Astrocyte (in vitro differentiated cells and primary cell): Measurements from ENCODE around the gene CLEC2A.

ENCODE experiments used
- EZH2 ChIP-seq: IDR thresholded peaks from 2 replicates; pipeline ENCODE4 v1.6.1; 2012; ENCODE audit warnings: mild to moderate bottlenecking, low read length, inconsistent platforms; ENCODE audit not compliant: insufficient read depth
- TF ChIP-seq, protein P1 (sequence below): IDR thresholded peaks from 2 replicates; pipeline ENCODE4 v1.5.1; 2011; ENCODE audit warnings: low read depth, mild to moderate bottlenecking, inconsistent platforms, low read length, moderate library complexity; ENCODE audit not compliant: insufficient read depth

DNA sequence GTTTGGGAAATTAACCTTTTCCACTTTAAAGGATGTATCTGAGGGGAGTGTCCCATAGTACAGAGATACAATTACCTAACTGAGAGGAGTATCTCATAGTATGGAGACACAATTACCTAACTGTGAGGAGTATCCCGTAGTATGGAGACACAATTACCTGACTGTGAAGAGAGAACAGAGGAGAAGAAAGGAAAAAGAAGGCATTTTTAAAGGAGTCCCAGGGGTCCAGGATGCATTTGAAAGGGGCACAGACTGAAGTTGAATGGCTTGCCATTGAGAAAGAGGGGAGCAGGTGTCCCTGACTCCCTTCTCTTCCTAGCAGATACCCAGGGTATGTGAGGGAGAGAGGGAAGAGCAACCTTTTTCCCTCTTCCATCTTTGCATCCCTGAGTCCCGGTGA is 33.0 kb downstream of the CLEC2A start:
- TF ChIP-seq, protein P1, sequence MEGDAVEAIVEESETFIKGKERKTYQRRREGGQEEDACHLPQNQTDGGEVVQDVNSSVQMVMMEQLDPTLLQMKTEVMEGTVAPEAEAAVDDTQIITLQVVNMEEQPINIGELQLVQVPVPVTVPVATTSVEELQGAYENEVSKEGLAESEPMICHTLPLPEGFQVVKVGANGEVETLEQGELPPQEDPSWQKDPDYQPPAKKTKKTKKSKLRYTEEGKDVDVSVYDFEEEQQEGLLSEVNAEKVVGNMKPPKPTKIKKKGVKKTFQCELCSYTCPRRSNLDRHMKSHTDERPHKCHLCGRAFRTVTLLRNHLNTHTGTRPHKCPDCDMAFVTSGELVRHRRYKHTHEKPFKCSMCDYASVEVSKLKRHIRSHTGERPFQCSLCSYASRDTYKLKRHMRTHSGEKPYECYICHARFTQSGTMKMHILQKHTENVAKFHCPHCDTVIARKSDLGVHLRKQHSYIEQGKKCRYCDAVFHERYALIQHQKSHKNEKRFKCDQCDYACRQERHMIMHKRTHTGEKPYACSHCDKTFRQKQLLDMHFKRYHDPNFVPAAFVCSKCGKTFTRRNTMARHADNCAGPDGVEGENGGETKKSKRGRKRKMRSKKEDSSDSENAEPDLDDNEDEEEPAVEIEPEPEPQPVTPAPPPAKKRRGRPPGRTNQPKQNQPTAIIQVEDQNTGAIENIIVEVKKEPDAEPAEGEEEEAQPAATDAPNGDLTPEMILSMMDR = no peak
- TF ChIP-seq EZH2 = no peak
